ENCODE results near the gene ASNSD1. TPM values are rescaled to one million over a fixed set of nuclear protein-coding genes. Genes with fewer than 3 reads are reported as not detected.
"Not testable (repeated sequence)": the region's sequence is repeated elsewhere in the genome, so short reads cannot be mapped to it uniquely, and the experiment has no call there.

The ASNSD1 gene
- total RNA-seq, 1 donor from 2014 or later, result 52.0 TPM

GRCh38 chr2:189717593-189717992 is 56.3 kb downstream of the ASNSD1 start:
- DNase-seq (ENCODE audit: low spot score); H3K36me3 Mint-ChIP-seq (ENCODE audit: low read depth); H3K27ac Mint-ChIP-seq; H3K27me3 Mint-ChIP-seq (ENCODE audit: low read depth); intact Hi-C loops (cut with micrococcal nuclease); H3K4me1 Mint-ChIP-seq (ENCODE audit: low read depth); H3K4me3 Mint-ChIP-seq (ENCODE audit: low read depth): not testable (repeated sequence)
- peaks cover 31% of the 10 kb centered on the region for H3K9me3 Mint-ChIP-seq

DNA sequence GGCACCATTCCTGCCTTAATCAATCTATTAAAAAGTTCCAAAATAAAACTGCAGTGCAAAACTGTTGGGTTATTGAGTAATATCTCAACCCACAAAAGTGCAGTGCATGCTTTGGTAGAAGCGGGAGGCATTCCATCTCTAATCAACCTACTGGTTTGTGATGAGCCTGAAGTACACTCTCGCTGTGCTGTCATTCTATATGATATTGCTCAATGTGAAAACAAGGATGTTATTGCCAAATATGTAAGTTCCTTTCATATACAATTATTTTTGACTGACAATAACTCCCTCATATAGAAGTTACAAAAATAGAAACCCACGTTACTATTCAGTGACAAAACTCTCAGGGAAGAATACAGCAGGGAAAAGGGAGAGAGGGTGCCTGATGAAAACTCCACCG is 58.3 kb downstream of the ASNSD1 start:
- H3K4me3 Mint-ChIP-seq (ENCODE audit: low read depth), result no peak overlapping the region
- H3K9me3 Mint-ChIP-seq, result peaks cover 13% of the 10 kb centered on the region
- peaks cover 12% of the 10 kb centered on the region for H3K4me1 Mint-ChIP-seq (ENCODE audit: low read depth)
- intact Hi-C loops (cut with micrococcal nuclease), result no loop called here
- H3K27ac Mint-ChIP-seq, result no peak overlapping the region
- H3K36me3 Mint-ChIP-seq (ENCODE audit: low read depth), result no peaks in the 10 kb centered on the region
- no peaks in the 10 kb centered on the region for H3K27me3 Mint-ChIP-seq (ENCODE audit: low read depth)
- no peak for DNase-seq (ENCODE audit: low spot score)

Other genes starting within 250 kb of the ASNSD1 start
- gene WDR75, start 220.0 kb upstream of the ASNSD1 start, total RNA-seq, result 90.7 and 94.4 TPM in 2 replicates
- 1.8 and 2.4 TPM in 2 replicates for gene SLC40A1, start 80.7 kb upstream of the ASNSD1 start, total RNA-seq
- gene ANKAR, start 13.2 kb downstream of the ASNSD1 start, total RNA-seq, result 4.0 and 4.1 TPM in 2 replicates
- gene OSGEPL1, start 101.3 kb downstream of the ASNSD1 start, total RNA-seq, result 9.7 and 11.6 TPM in 2 replicates
- 68.8 and 72.1 TPM in 2 replicates for gene ORMDL1, start 122.9 kb downstream of the ASNSD1 start, total RNA-seq
- 57.0 and 58.7 TPM in 2 replicates for gene PMS1, start 123.0 kb downstream of the ASNSD1 start, total RNA-seq

Data from activated T-helper 2 cell treated with anti-CD3 and anti-CD28 coated beads, Interferon-gamma antibody, Interleukin-2, Interleukin-4, amounts not matched to agents 10 μg/mL and 5 μg/mL and 100 μg/mL, durations not matched to agents 14 hours and 24 hours and 36 hours (primary cell).